ENCODE results near the gene FNDC3B. TPM values are rescaled to one million over a fixed set of nuclear protein-coding genes. Genes with fewer than 3 reads are reported as not detected.

FNDC3B gene
- total RNA-seq, 1 experiment from 2014 or later: 48.6 TPM

GRCh38 chr3:172142051-172142863, 102.9 kb downstream of the FNDC3B start:
- H3F3A ChIP-seq (ENCODE audit: low read length, unreplicated experiment): peaks cover 37% of the 10 kb centered on the region
- POLR2A ChIA-PET (ENCODE audit: unreplicated experiment): interaction anchor here (0.6 to 1.1 kb wide), 2 partner anchors 11 to 1673 kb away, joined by 4 to 7 read pairs; no protein-coding TSS in a partner anchor
- H3K4me2 ChIP-seq (ENCODE audit: low read length): peak overlapping the region; percentile 78
- DNase-seq (peak; percentile 85), ATAC-seq (peak; percentile 27)
- peak overlapping the region; percentile 91 for H3K27ac ChIP-seq (ENCODE audit: low read length)
- no peak overlapping the region for H2AFZ ChIP-seq (ENCODE audit: low read length)
- H3K36me3 ChIP-seq (ENCODE audit: low read depth, low read length): peaks cover 10% of the 10 kb centered on the region
- CTCF ChIA-PET: interaction anchor here (0.6 kb wide), 1 partner anchor 26 kb away, joined by 3 read pairs; no protein-coding TSS in a partner anchor
- no peaks in the 10 kb centered on the region for H3K27me3 ChIP-seq (ENCODE audit: low read length)
- H3K79me2 ChIP-seq (ENCODE audit: low read length): peaks cover 68% of the 10 kb centered on the region
- no TSS peak for BruUV-seq (replicated peaks)
- 0 out of 2 replicates have a peak, but pooled peaks cover 5% of the 10 kb centered on the region for H3K9me3 ChIP-seq (ENCODE audit: low read length)
- H3K4me1 ChIP-seq (ENCODE audit: insufficient read depth, low read length): peaks cover 60% of the 10 kb centered on the region
- TF ChIP-seq EZH2 (IDR thresholded peaks at IDR 0.05; ENCODE audit: low read length, unreplicated experiment) (no peak), CTCF (conservative IDR thresholded peaks at IDR 0.05; ENCODE audit: low read depth, low read length) (no peak), EZH2phosphoT487 (IDR thresholded peaks at IDR 0.05; ENCODE audit: borderline replicate concordance, low read length) (no peak)
- intact Hi-C loops (cut with micrococcal nuclease): loop anchor here (1.0 to 5.0 kb wide), 4 partner anchors 11 to 335 kb away; no protein-coding TSS in a partner anchor
- H4K20me1 ChIP-seq (ENCODE audit: low read length): no peaks in the 10 kb centered on the region
- H3K9ac ChIP-seq (ENCODE audit: low read length): peak overlapping the region; percentile 60
- H3K4me3 ChIP-seq (ENCODE audit: low read length): peak overlapping the region; percentile 48
- H3K9me2 ChIP-seq (replicated peaks; ENCODE audit: low read length): no peaks in the 10 kb centered on the region

DNA sequence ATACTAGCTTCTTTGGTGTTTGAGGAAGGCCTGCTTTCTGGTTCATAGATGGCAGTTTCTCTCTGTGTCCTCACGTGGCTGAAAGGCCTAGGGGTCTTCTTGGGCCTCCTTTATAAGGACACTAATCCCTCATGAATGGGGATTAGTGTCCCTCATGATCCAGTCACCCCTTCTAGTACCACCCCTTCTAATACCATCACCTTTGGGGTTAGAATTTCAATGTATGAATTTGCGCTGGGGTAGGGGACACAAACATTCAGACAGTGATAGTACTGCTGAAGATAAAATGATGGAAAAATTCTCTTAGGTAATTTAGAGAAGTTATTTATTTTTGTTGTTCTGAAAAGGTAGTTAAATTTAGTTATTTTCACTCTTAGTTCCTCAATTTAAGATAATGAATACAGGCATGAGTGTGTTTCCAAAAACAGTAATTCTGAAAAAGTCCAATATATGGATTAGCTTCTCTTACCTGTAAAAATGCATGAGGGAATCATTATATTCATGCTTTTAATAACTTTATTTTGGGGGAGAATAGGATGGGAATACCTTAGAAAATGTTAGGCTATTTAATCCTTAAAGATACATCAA, 103.6 kb downstream of the FNDC3B start:
- peak overlapping the region; percentile 78 for H3K4me2 ChIP-seq (ENCODE audit: low read length)
- CTCF ChIA-PET: no interaction called here
- BruUV-seq (replicated peaks): no TSS peak

More for the DNA sequence above, 103.6 kb downstream of the FNDC3B start:
- Histone ChIP-seq H3K27ac (ENCODE audit: low read length) (peak overlapping the region; percentile 91), H3K9ac (ENCODE audit: low read length) (peak overlapping the region; percentile 60), H3K9me2 (replicated peaks; ENCODE audit: low read length) (no peaks in the 10 kb centered on the region), H3F3A (ENCODE audit: low read length, unreplicated experiment) (peaks cover 37% of the 10 kb centered on the region), H3K4me1 (ENCODE audit: insufficient read depth, low read length) (peaks cover 55% of the 10 kb centered on the region), H3K79me2 (ENCODE audit: low read length) (peaks cover 75% of the 10 kb centered on the region), H3K36me3 (ENCODE audit: low read depth, low read length) (peaks cover 10% of the 10 kb centered on the region), H3K27me3 (ENCODE audit: low read length) (no peaks in the 10 kb centered on the region), H3K9me3 (ENCODE audit: low read length) (0 out of 2 replicates have a peak, but pooled peaks cover 5% of the 10 kb centered on the region), H2AFZ (ENCODE audit: low read length) (no peak overlapping the region), H4K20me1 (ENCODE audit: low read length) (no peaks in the 10 kb centered on the region), H3K4me3 (ENCODE audit: low read length) (peak overlapping the region; percentile 48; the same call in 1 of the 2 replicates)
- ATAC-seq (no peak), DNase-seq (no peak)
- TF ChIP-seq EZH2phosphoT487 (IDR thresholded peaks at IDR 0.05; ENCODE audit: borderline replicate concordance, low read length): no peak
- TF ChIP-seq EZH2 (IDR thresholded peaks at IDR 0.05; ENCODE audit: low read length, unreplicated experiment): no peak
- no peak for TF ChIP-seq CTCF (conservative IDR thresholded peaks at IDR 0.05; ENCODE audit: low read depth, low read length)
- POLR2A ChIA-PET (ENCODE audit: unreplicated experiment): interaction anchor here (1.1 kb wide), 1 partner anchor 11 kb away, joined by 4 read pairs; no protein-coding TSS in a partner anchor
- intact Hi-C loops (cut with micrococcal nuclease): loop anchor here (1.0 to 5.0 kb wide), 4 partner anchors 10 to 336 kb away; no protein-coding TSS in a partner anchor
